ENCODE measurements around the gene PGRMC2. TPM values are rescaled to one million over a fixed set of nuclear protein-coding genes. Genes with fewer than 3 reads are reported as not detected.

Gene PGRMC2
- polyA plus RNA-seq, 2 of the 4 experiments (the other 2 are of a cell fraction), result 48.1 to 124 TPM

GRCh38 chr4:128277856-128278255 is 9.8 kb downstream of the PGRMC2 start:
- no peaks in the 10 kb centered on the region for H3K9me3 ChIP-seq
- TF ChIP-seq BCL3 (IDR thresholded peaks at IDR 0.05) (no peak), RARB (CRISPR knock-in tag; IDR thresholded peaks at IDR 0.05) (no peak), ZSCAN20 (CRISPR knock-in tag; IDR thresholded peaks at IDR 0.05) (no peak), HEYL (CRISPR knock-in tag; IDR thresholded peaks at IDR 0.05) (no peak), FOSB (CRISPR knock-in tag; IDR thresholded peaks at IDR 0.05) (no peak), HMGXB4 (CRISPR knock-in tag; IDR thresholded peaks at IDR 0.05; ENCODE audit: borderline replicate concordance) (no peak), SREBF2 (IDR thresholded peaks at IDR 0.05) (no peak), POLR2AphosphoS2 (conservative IDR thresholded peaks at IDR 0.05; ENCODE audit: low read length) (no peak), HOXB5 (CRISPR knock-in tag; IDR thresholded peaks at IDR 0.05) (no peak)
- peak overlapping the region in 1 of 2 experiments; percentile 53; a peak in 2 of 6 replicates for H3K27ac ChIP-seq
- peaks cover 83% of the 10 kb centered on the region for H3K4me1 ChIP-seq
- 0 out of 3 replicates have a peak overlapping the region, but pooled peaks have one; percentile 9 for H3K4me2 ChIP-seq
- H3K4me3 ChIP-seq, result no peak overlapping the region
- no peak for FAIRE-seq
- CTCF ChIA-PET, result no interaction called here
- no peak for DNase-seq (ENCODE audit: low read depth in 1 of 2, low spot score in 1 of 2)
- POLR2A ChIA-PET, result no interaction called here
- ATAC-seq, result no peak
- WGBS (ENCODE audit: missing lambda C conversion rate), result 84% methylated on average over 3 of the region's 3 CpGs

GRCh38 chr4:128275346-128275745 is 12.3 kb downstream of the PGRMC2 start:
- Histone ChIP-seq H3K4me3 (no peak overlapping the region), H3K27ac (peak overlapping the region; percentile 46 to 76; a peak in 5 of 6 replicates), H3K9me3 (no peaks in the 10 kb centered on the region), H3K4me2 (peak overlapping the region; percentile 57), H3K4me1 (peaks cover 71% of the 10 kb centered on the region)
- ChIA-PET POLR2A (interaction anchor here (1.7 kb wide), 1 partner anchor 11 kb away, joined by 6 read pairs; no protein-coding TSS in a partner anchor), CTCF (interaction anchor here (0.7 to 1.5 kb wide), 2 partner anchors 12 to 152 kb away, joined by 3 to 4 read pairs; partner anchors contain the start of gene PGRMC2)
- TF ChIP-seq BCL3 (IDR thresholded peaks at IDR 0.05) (no peak), ESRRA (IDR thresholded peaks at IDR 0.05; ENCODE audit: borderline replicate concordance, low read length) (no peak), ZC3H11A (IDR thresholded peaks at IDR 0.05) (no peak), RCOR1 (IDR thresholded peaks at IDR 0.05; ENCODE audit: low read depth, low read length) (no peak), MAFK (IDR thresholded peaks at IDR 0.05; ENCODE audit: partially characterized antibody) (no peak), CEBPB (IDR thresholded peaks at IDR 0.05) (no peak), KDM5A (IDR thresholded peaks at IDR 0.05) (no peak), FOSL2 (IDR thresholded peaks at IDR 0.05) (no peak), FOSL2 (CRISPR knock-in tag; IDR thresholded peaks at IDR 0.05) (peak; percentile 32; the same call in 1 of the 2 replicates)
- peak in 1 of 2 experiments; percentile 30 for DNase-seq (ENCODE audit: low read depth in 1 of 2, low spot score in 1 of 2)
- no peak for FAIRE-seq
- ATAC-seq, result peak in 1 of 2 experiments; percentile 63; a peak in 2 of 6 replicates

- peaks cover 82% of the 10 kb centered on the region for H3K4me1 ChIP-seq
- DNase-seq (ENCODE audit: low read depth in 1 of 2, low spot score in 1 of 2), result no peak
- no peak overlapping the region for H3K27ac ChIP-seq
- ChIA-PET CTCF (interaction anchor here (1.9 kb wide), 1 partner anchor 156 kb away, joined by 5 read pairs; no protein-coding TSS in a partner anchor), POLR2A (interaction anchor here (1.3 kb wide), 1 partner anchor 15 kb away, joined by 3 read pairs; no protein-coding TSS in a partner anchor)
- FAIRE-seq, result no peak
- no peaks in the 10 kb centered on the region for H3K9me3 ChIP-seq
- WGBS (ENCODE audit: missing lambda C conversion rate), result 84% methylated on average over 1 of the region's 1 CpG
- H3K4me3 ChIP-seq, result no peak overlapping the region
- no peak overlapping the region for H3K4me2 ChIP-seq
- TF ChIP-seq RARB (CRISPR knock-in tag; IDR thresholded peaks at IDR 0.05) (no peak), PBX3 (IDR thresholded peaks at IDR 0.05) (no peak), JUN (IDR thresholded peaks at IDR 0.05) (no peak), NFE2L2 (conservative IDR thresholded peaks at IDR 0.05; ENCODE audit: low read length) (no peak), ZC3H11A (IDR thresholded peaks at IDR 0.05) (no peak)
- no peak for ATAC-seq
Observed at GRCh38 chr4:128271551-128271950, 16.1 kb downstream of the PGRMC2 start.
